PC-3 (cell line): ENCODE data around the gene SCAND1. TPM values are rescaled to one million over a fixed set of nuclear protein-coding genes. Genes with fewer than 3 reads are reported as not detected.

ENCODE experiments used
- ATAC-seq: fragments of 200-7000 bp; cut with Tn5 transposase; 2 replicates; pipeline ENCODE4 v1.9.1; 2020; ENCODE audit warnings: mild to moderate bottlenecking, moderate library complexity
- BruUV-seq: library from RNA; stranded (reverse); fragments of 400-500 nt; replicated peaks from 2 replicates; lab custom pipeline; 2021; lab: Mats Ljungman, UMichigan
- CTCF ChIA-PET: fragments of 300-600 bp; sonication (Branson Sonifier 250); formaldehyde crosslinking; loops from one replicate; lab custom pipeline; 2022; ENCODE audit warnings: antibody characterized with exemption; lab: Charles Lee
- POLR2A ChIA-PET: fragments of 300-600 bp; sonication (Branson Sonifier 250); formaldehyde crosslinking; loops from one replicate; lab custom pipeline; 2022; ENCODE audit warnings: antibody characterized with exemption; ENCODE audit not compliant: unreplicated experiment; lab: Charles Lee
- DNase-seq: peaks from one replicate; pipeline ENCODE4 v3.0.0-alpha.2; 2015
- H2AFZ ChIP-seq: fragments of 300-600 bp; sonication (generic); 2 replicates; pipeline ENCODE4 v1.6.0; 2016; ENCODE audit warnings: antibody characterized with exemption, low read length
- H3F3A ChIP-seq: fragments of 300-600 bp; sonication (generic); one replicate; pipeline ENCODE4 v1.6.0; 2017; ENCODE audit warnings: antibody characterized with exemption, low read length, control low read depth, mild to moderate bottlenecking; ENCODE audit not compliant: unreplicated experiment
- H3K27ac ChIP-seq: fragments of 300-600 bp; sonication (generic); 2 replicates; pipeline ENCODE4 v1.5.1; 2016; ENCODE audit warnings: mild to moderate bottlenecking, low read length
- H3K27me3 ChIP-seq: fragments of 300-600 bp; sonication (generic); 2 replicates; pipeline ENCODE4 v1.6.1; 2016; ENCODE audit warnings: low read length, mixed read lengths
- H3K36me3 ChIP-seq: fragments of 300-600 bp; sonication (generic); 2 replicates; pipeline ENCODE4 v1.6.1; 2016; ENCODE audit warnings: low read depth, mixed run types, low read length, mixed read lengths
- H3K4me1 ChIP-seq: fragments of 300-600 bp; sonication (generic); 2 replicates; pipeline ENCODE4 v1.5.1; 2016; ENCODE audit warnings: low read length; ENCODE audit not compliant: insufficient read depth
- H3K4me2 ChIP-seq: fragments of 300-600 bp; sonication (generic); 2 replicates; pipeline ENCODE4 v1.6.0; 2016; ENCODE audit warnings: low read length
- H3K4me3 ChIP-seq: fragments of 300-600 bp; sonication (generic); 2 replicates; pipeline ENCODE4 v1.5.1; 2016; ENCODE audit warnings: mild to moderate bottlenecking, low read length, mixed read lengths
- H3K79me2 ChIP-seq: fragments of 300-600 bp; sonication (generic); 2 replicates; pipeline ENCODE4 v1.6.1; 2017; ENCODE audit warnings: low read length, mixed read lengths
- H3K9ac ChIP-seq: fragments of 300-600 bp; sonication (generic); 2 replicates; pipeline ENCODE4 v1.6.0; 2016; ENCODE audit warnings: mild to moderate bottlenecking, low read length
- H3K9me2 ChIP-seq: fragments of 300-600 bp; sonication (generic); replicated peaks from 2 replicates; pipeline ENCODE4 v1.6.1; 2016; ENCODE audit warnings: mixed run types, low read length, mixed read lengths
- H3K9me3 ChIP-seq: fragments of 300-600 bp; sonication (generic); 2 replicates; pipeline ENCODE4 v1.6.1; 2016; ENCODE audit warnings: low read length, mixed read lengths
- H4K20me1 ChIP-seq: fragments of 300-600 bp; sonication (generic); 2 replicates; pipeline ENCODE4 v1.6.1; 2016; ENCODE audit warnings: low read length, mixed read lengths
- EZH2 ChIP-seq: fragments of 300-600 bp; sonication (generic); IDR thresholded peaks from one replicate; pipeline ENCODE4 v1.6.1; 2017; ENCODE audit warnings: antibody characterized with exemption, mild to moderate bottlenecking, low read length; ENCODE audit not compliant: unreplicated experiment
- EZH2phosphoT487 ChIP-seq: fragments of 300-600 bp; sonication (generic); IDR thresholded peaks from 2 replicates; pipeline ENCODE4 v1.6.1; 2018; ENCODE audit warnings: mild to moderate bottlenecking, antibody characterized with exemption, low read length, borderline replicate concordance
- intact Hi-C: fragments of 100-400 bp; cut with micrococcal nuclease; formaldehyde crosslinking; loops from 2 replicates; pipeline ENCODE4 v1.9.0; 2023
- total RNA-seq: library from RNA; depleted of rRNA; stranded (reverse); fragments of >200 nt; gene quantifications from 2 replicates; pipeline ENCODE4 v1.2.3, GENCODE V29; 2014
- TF ChIP-seq, protein P1 (sequence below): fragments of 300-600 bp; sonication (generic); conservative IDR thresholded peaks from 2 replicates; pipeline ENCODE4 v1.5.1; 2017; ENCODE audit warnings: antibody characterized with exemption, low read depth, mild to moderate bottlenecking, low read length

SCAND1 gene
- total RNA-seq, 1 experiment from 2014 or later, result 90.9 TPM

- Histone ChIP-seq H3K36me3 (no peaks in the 10 kb centered on the region), H4K20me1 (no peaks in the 10 kb centered on the region), H3K4me1 (peaks cover 7% of the 10 kb centered on the region; the same call in 1 of the 2 replicates), H3K27ac (no peak overlapping the region), H3K9me2 (no peaks in the 10 kb centered on the region), H3K9me3 (no peaks in the 10 kb centered on the region), H3K9ac (no peak overlapping the region), H3K27me3 (no peaks in the 10 kb centered on the region), H3K79me2 (no peaks in the 10 kb centered on the region), H2AFZ (peak overlapping the region; percentile 51), H3F3A (no peaks in the 10 kb centered on the region), H3K4me3 (peak overlapping the region; percentile 6; the same call in 1 of the 2 replicates), H3K4me2 (peak overlapping the region; percentile 61)
- POLR2A ChIA-PET, result interaction anchor here (0.6 to 0.9 kb wide), 3 partner anchors 146 to 233 kb away, joined by 3 to 11 read pairs (median 4); no protein-coding TSS in a partner anchor
- BruUV-seq, result no TSS peak
- intact Hi-C loops, result loop anchor here (1.0 to 2.0 kb wide), 2 partner anchors 38 to 206 kb away; partner anchors contain the start of gene SCAND1
- CTCF ChIA-PET, result interaction anchor here (0.5 to 3.3 kb wide), 30 partner anchors 15 to 796 kb away, joined by 3 to 78 read pairs (median 4); partner anchors contain the start of gene SCAND1
- DNase-seq (peak; percentile 86), ATAC-seq (peak; percentile 72)
- TF ChIP-seq EZH2phosphoT487, result no peak
- TF ChIP-seq, protein P1, sequence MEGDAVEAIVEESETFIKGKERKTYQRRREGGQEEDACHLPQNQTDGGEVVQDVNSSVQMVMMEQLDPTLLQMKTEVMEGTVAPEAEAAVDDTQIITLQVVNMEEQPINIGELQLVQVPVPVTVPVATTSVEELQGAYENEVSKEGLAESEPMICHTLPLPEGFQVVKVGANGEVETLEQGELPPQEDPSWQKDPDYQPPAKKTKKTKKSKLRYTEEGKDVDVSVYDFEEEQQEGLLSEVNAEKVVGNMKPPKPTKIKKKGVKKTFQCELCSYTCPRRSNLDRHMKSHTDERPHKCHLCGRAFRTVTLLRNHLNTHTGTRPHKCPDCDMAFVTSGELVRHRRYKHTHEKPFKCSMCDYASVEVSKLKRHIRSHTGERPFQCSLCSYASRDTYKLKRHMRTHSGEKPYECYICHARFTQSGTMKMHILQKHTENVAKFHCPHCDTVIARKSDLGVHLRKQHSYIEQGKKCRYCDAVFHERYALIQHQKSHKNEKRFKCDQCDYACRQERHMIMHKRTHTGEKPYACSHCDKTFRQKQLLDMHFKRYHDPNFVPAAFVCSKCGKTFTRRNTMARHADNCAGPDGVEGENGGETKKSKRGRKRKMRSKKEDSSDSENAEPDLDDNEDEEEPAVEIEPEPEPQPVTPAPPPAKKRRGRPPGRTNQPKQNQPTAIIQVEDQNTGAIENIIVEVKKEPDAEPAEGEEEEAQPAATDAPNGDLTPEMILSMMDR, result peak; percentile 90
- TF ChIP-seq EZH2, result no peak
Measured at GRCh38 chr20:35992713-35993335, 38.5 kb upstream of the SCAND1 start.

DNA sequence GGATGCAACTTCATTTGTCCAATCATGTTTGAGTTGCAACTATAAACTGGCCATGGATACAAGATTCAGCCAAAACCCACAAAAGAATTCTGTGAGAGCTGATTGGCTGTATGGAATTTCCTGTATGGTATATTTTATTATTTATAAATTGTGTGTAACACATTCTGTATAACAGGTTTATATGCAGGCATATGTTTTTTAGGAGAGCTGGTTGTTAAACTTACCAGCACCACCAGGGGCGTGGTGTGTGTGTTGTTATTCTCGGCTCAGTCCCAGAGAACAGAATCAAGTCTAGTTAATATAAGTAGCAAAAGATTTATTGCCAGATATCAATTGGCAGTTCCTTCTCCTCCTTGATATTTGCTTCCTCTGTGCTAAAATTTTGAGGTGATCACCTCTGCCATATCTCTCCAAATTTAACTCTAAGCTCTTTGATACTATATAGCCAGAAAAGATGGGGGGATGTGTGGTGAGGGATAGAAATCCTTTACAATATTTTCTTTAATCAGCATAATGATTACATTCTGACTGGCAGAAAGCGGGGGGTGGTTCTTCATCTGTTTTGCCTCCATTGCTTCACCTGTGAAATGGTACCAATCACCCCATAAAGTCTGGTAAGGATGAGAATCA lies 37.0 kb upstream of the SCAND1 start:
- TF ChIP-seq EZH2phosphoT487, result no peak
- TF ChIP-seq, protein P1, result peak; percentile 67
- H3K4me2 ChIP-seq, result no peak overlapping the region

More for the DNA sequence above, 37.0 kb upstream of the SCAND1 start:
- Histone ChIP-seq H3K9me2 (no peaks in the 10 kb centered on the region), H3K27me3 (no peaks in the 10 kb centered on the region), H4K20me1 (no peaks in the 10 kb centered on the region), H3K36me3 (no peaks in the 10 kb centered on the region), H3K9ac (no peak overlapping the region), H3F3A (no peaks in the 10 kb centered on the region), H3K9me3 (no peaks in the 10 kb centered on the region), H2AFZ (peak overlapping the region; percentile 29; the same call in 1 of the 2 replicates), H3K4me1 (peaks cover 11% of the 10 kb centered on the region), H3K27ac (no peak overlapping the region), H3K79me2 (no peaks in the 10 kb centered on the region), H3K4me3 (no peak overlapping the region)
- DNase-seq (peak; percentile 68), ATAC-seq (peak; percentile 69)
- no TSS peak for BruUV-seq
- intact Hi-C loops, result no loop called here
- POLR2A ChIA-PET, result interaction anchor here (0.5 to 0.6 kb wide), 3 partner anchors 37 to 178 kb away, joined by 3 to 5 read pairs (median 4); partner anchors contain the start of gene SCAND1
- CTCF ChIA-PET, result interaction anchor here (0.5 to 3.3 kb wide), 10 partner anchors 14 to 807 kb away, joined by 3 to 36 read pairs (median 4); partner anchors contain the start of gene SCAND1
